Natural killer cell (primary cell): ENCODE results near the gene MRM2. TPM values are rescaled to one million over a fixed set of nuclear protein-coding genes. Genes with fewer than 3 reads are reported as not detected.

Experiments
- ATAC-seq, 3 donors: fragments of 150-1000 bp in 2 of 3; fragments of 200-7000 bp in 1 of 3; cut with Tn5 transposase; 1 replicate in 1 of 3; 2 replicates in 2 of 3; pipeline ENCODE4 v1.10.0; 2021; ENCODE audit warnings: mild to moderate bottlenecking in 2 of 3, moderate library complexity in 2 of 3
- DNase-seq, 2 donors: peaks; one replicate each; pipeline versions ENCODE4 v3.0.0 to v3.0.0-alpha.2; 2013 to 2021; ENCODE audit warnings: mixed read lengths in 1 of 2
- H3K27ac ChIP-seq: one replicate; pipeline ENCODE4 v1.5.1; 2013; ENCODE audit warnings: mild to moderate bottlenecking, low read length
- H3K27me3 ChIP-seq: one replicate; pipeline ENCODE4 v1.6.1; 2013; ENCODE audit warnings: low read length; ENCODE audit not compliant: control insufficient read depth, insufficient read depth
- H3K36me3 ChIP-seq: one replicate; pipeline ENCODE4 v1.6.1; 2013; ENCODE audit warnings: low read length; ENCODE audit not compliant: control insufficient read depth, insufficient read depth
- H3K4me1 ChIP-seq: one replicate; pipeline ENCODE4 v1.6.1; 2013; ENCODE audit warnings: low read length; ENCODE audit not compliant: control insufficient read depth, insufficient read depth
- H3K4me3 ChIP-seq: one replicate; pipeline ENCODE4 v1.5.1; 2013; ENCODE audit warnings: low read length
- H3K9me3 ChIP-seq: one replicate; pipeline ENCODE4 v1.6.1; 2013; ENCODE audit warnings: low read length; ENCODE audit not compliant: control insufficient read depth, insufficient read depth
- H3K27ac Mint-ChIP-seq, 2 donors: one replicate each; pipeline ENCODE4 v1.8.0; 2022; ENCODE audit warnings: mild to moderate bottlenecking in 2 of 2, mixed read lengths in 2 of 2, moderate library complexity in 1 of 2
- H3K27me3 Mint-ChIP-seq, 2 donors: one replicate each; pipeline ENCODE4 v1.8.0; 2022; ENCODE audit warnings: low read depth in 2 of 2, mixed read lengths in 2 of 2
- H3K36me3 Mint-ChIP-seq: one replicate; pipeline ENCODE4 v1.8.0; 2022; ENCODE audit warnings: mixed read lengths
- H3K4me1 Mint-ChIP-seq, 2 donors: one replicate each; pipeline ENCODE4 v1.8.0; 2022; ENCODE audit warnings: mixed read lengths in 2 of 2
- H3K4me3 Mint-ChIP-seq: one replicate; pipeline ENCODE4 v1.8.0; 2022; ENCODE audit warnings: mild to moderate bottlenecking, moderate library complexity, mixed read lengths
- H3K9me3 Mint-ChIP-seq, 2 donors: one replicate each; pipeline ENCODE4 v1.8.0; 2022; ENCODE audit warnings: mixed read lengths in 2 of 2
- CTCF ChIP-seq: fragments of 200-600 bp; IDR thresholded peaks from one replicate; pipeline ENCODE4 v1.8.0; 2022; ENCODE audit warnings: antibody characterized with exemption
- WGBS: methylation state at CpG from one replicate; pipeline ENCODE4 v1.1.7; 2013; ENCODE audit warnings: missing lambda C conversion rate; ENCODE audit not compliant: insufficient coverage; 5-methylcytosine and 5-hydroxymethylcytosine counted together
- intact Hi-C: fragments of 100-400 bp; cut with micrococcal nuclease; formaldehyde crosslinking; loops from one replicate; pipeline ENCODE4 v1.14.2; 2022
- total RNA-seq, 4 donors: library from RNA; stranded (reverse); fragments of 120-200 nt in 1 of 4; gene quantifications; one replicate each; pipeline versions ENCODE4 v1.2.3 to v1.2.4, GENCODE V29; 2013 to 2022

The MRM2 gene
- total RNA-seq, 3 donors from 2014 or later (not counting 1 experiment from before 2014, with no cell fraction given) = 7.9 to 12.0 (median 10.0) TPM

GRCh38 chr7:2225336-2225735 is 16.7 kb downstream of the MRM2 start:
- WGBS = 98% methylated on average over 14 of the region's 14 CpGs

GRCh38 chr7:2224934-2225333 is 17.1 kb downstream of the MRM2 start:
- H3K27ac ChIP-seq = no peak overlapping the region
- peaks cover 1% of the 10 kb centered on the region for H3K4me1 ChIP-seq
- Mint-ChIP-seq H3K27me3 (no peaks in the 10 kb centered on the region), H3K9me3 (no peaks in the 10 kb centered on the region), H3K4me1 (peaks cover 11 to 15% of the 10 kb centered on the region in 2 donors), H3K27ac (no peak overlapping the region), H3K36me3 (no peaks in the 10 kb centered on the region), H3K4me3 (no peak overlapping the region)
- intact Hi-C loops = no loop called here
- no peaks in the 10 kb centered on the region for H3K9me3 ChIP-seq
- no peak for TF ChIP-seq CTCF
- H3K27me3 ChIP-seq = no peaks in the 10 kb centered on the region
- H3K36me3 ChIP-seq = peaks cover 41% of the 10 kb centered on the region
- 96% methylated on average over 4 of the region's 4 CpGs for WGBS
- ATAC-seq (no peak), DNase-seq (no peak)
- no peak overlapping the region for H3K4me3 ChIP-seq

More at GRCh38 chr7:2225336-2225735, 16.7 kb downstream of the MRM2 start:
- no peak for TF ChIP-seq CTCF
- Mint-ChIP-seq H3K4me1 (peaks cover 15 to 19% of the 10 kb centered on the region in 2 donors), H3K27ac (no peak overlapping the region), H3K27me3 (no peaks in the 10 kb centered on the region), H3K9me3 (no peaks in the 10 kb centered on the region), H3K36me3 (no peaks in the 10 kb centered on the region), H3K4me3 (no peak overlapping the region)
- Histone ChIP-seq H3K27me3 (no peaks in the 10 kb centered on the region), H3K36me3 (peaks cover 40% of the 10 kb centered on the region), H3K27ac (no peak overlapping the region), H3K4me1 (peaks cover 5% of the 10 kb centered on the region), H3K9me3 (no peaks in the 10 kb centered on the region), H3K4me3 (no peak overlapping the region)
- intact Hi-C loops = no loop called here
- ATAC-seq = no peak
- DNase-seq = no peak

- Histone ChIP-seq H3K4me3 (no peak overlapping the region), H3K36me3 (peaks cover 42% of the 10 kb centered on the region), H3K4me1 (no peaks in the 10 kb centered on the region), H3K27ac (no peak overlapping the region), H3K27me3 (no peaks in the 10 kb centered on the region), H3K9me3 (no peaks in the 10 kb centered on the region)
- Mint-ChIP-seq H3K4me3 (no peak overlapping the region), H3K4me1 (peaks cover 7 to 11% of the 10 kb centered on the region in 2 donors), H3K36me3 (no peaks in the 10 kb centered on the region), H3K9me3 (no peaks in the 10 kb centered on the region), H3K27ac (no peak overlapping the region), H3K27me3 (no peaks in the 10 kb centered on the region)
- ATAC-seq (no peak), DNase-seq (no peak)
- WGBS = 97% methylated on average over 13 of the region's 13 CpGs
- TF ChIP-seq CTCF = no peak
- intact Hi-C loops = no loop called here
Measured at GRCh38 chr7:2224491-2224928, 17.5 kb downstream of the MRM2 start.

GRCh38 chr7:2223321-2223720 is 18.7 kb downstream of the MRM2 start:
- H3K36me3 Mint-ChIP-seq = no peaks in the 10 kb centered on the region
- H3K4me3 Mint-ChIP-seq = no peak overlapping the region
- 96% methylated on average over 17 of the region's 17 CpGs for WGBS
- ATAC-seq (no peak), DNase-seq (no peak)
- TF ChIP-seq CTCF = no peak
- H3K27me3 ChIP-seq = no peaks in the 10 kb centered on the region
- H3K36me3 ChIP-seq = peaks cover 42% of the 10 kb centered on the region
- H3K4me1 ChIP-seq = no peaks in the 10 kb centered on the region
- H3K9me3 Mint-ChIP-seq = no peaks in the 10 kb centered on the region
- peaks cover 5% of the 10 kb centered on the region in 2 donors for H3K4me1 Mint-ChIP-seq
- H3K27ac Mint-ChIP-seq = no peak overlapping the region
- intact Hi-C loops = no loop called here
- H3K9me3 ChIP-seq = no peaks in the 10 kb centered on the region
- H3K4me3 ChIP-seq = no peak overlapping the region
- H3K27ac ChIP-seq = no peak overlapping the region
- no peaks in the 10 kb centered on the region for H3K27me3 Mint-ChIP-seq
